DMS53 (cell line): ENCODE measurements around the gene VSIG8.

Source experiments
- DNase-seq: peaks from one replicate; lab custom pipeline; 2025; lab: John Stamatoyannopoulos, UW

VSIG8 gene

DNA sequence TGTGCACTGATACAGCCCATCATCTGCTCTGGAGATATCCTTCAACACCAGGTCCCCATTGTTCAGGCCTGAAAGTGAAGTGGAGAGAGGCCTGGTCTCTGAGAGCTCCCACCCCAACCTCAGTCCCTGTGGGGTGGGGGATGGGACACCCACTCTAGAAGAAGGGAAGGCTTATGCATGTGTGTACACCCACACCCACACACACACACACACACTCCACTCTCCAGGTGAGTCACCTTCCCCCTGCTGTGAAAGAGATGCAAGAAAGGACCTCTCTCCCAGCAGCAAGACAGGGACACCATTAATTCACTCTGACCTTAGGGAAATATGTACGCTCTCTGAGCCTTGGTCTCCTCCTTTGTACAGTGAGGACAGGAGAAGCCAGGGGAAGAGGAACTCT lies 5.9 kb downstream of the VSIG8 start:
- peak; percentile 50 for DNase-seq

DNA sequence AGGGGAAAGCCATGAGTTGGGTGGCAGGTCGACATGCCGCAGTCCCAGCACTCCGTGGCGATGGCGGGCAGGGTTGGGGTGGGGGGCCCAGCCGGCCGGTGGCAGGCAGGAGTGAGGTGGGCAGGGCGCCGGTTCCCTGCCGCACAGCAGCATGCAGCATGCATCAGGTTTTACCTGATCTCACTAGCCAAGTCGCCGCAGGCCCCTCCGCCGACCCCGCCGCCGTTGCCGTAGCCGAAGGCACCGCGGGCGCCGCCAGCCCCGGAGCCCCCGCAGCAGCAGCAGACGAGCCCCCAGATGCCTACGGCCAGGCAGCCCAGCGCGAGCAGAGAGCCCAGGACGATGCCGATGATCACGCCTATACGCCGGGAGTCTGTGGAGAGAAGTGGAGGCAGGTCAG lies 6.7 kb downstream of the VSIG8 start:
- DNase-seq, result no peak

DNA sequence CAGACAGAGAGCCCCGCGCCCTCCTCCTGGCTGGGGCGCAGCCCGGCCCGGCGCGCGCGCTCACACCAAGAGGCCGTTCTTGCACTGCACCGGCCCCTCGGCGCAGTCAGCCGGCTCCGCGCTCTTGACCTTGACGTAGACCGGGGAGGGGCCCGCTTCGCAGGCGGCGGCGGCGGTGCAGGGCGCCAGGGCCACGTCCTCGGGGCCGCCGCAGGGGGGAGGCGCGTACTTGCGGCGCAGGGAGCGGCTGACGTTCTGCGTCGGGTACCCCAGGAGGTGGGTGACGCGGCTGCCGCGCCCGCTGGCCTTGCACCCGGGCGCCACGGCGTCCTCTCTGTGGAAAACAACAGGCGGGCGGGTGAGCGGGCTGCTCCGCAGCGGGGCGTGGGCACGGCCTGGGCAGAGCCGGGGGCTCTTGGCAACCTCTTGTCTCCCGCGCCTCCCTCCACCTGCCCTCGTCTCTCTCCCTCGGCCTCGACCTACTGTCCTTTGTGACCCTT lies 7.7 kb downstream of the VSIG8 start:
- peak; percentile 92 for DNase-seq

DNA sequence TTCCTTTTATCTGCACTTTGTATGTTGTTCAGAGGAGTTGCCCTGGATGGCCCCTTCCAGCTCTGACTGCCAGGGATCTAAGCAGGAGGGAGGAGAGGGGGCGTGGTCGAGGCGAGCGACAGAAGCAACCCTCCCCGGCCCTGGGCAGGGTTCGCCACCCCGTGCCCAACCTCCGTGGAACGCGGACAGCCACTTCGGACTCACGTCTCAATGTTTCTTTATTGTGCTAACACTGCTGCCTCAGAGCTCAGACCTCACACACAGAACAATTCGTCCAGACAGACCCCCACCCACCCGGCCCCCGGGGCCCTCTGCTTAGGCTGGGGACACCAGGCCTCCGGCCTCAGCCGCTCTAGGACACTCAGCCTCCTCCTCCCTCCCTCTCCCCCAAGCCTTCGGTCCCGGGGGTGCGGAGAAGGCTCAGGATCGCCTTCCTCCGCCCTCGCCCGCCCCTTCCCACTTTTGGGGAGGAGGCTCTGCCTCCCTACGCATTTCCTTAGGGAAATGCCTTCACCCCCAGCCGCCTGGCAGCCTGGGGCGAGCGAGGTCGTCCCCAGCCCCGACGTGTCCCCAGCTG lies 8.3 kb downstream of the VSIG8 start:
- DNase-seq, result peak; percentile 89

DNA sequence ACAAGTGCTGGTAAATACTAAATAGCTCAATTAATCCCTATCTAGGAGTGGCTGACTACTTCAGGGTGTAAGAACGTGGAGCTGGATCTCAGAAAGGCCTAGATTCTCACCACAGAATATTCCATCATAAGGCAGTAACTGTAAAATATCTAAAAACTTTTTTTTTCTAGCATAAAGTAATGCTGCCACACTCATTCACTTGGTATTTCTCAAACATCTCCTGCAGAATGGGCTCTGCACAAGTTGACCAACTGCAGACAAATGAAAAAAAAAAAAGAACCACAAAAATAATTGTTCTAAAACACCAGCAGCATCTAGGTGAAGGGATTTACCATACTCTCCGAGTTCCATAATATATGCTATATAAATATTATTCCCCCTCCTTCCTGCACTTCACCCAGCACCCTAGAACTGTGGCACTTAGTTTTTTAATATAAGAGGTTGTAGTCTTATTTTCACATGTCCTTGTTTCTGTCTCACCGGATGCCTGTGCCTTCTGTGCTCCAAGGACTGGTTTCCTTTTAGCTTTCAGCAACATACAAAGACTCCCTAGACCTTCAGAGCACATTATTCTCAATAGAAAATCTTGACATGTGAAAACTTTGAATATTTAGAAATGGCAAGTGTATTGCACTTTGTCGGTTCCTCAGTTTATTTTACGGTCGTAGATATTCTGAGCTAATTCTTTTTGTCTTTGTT lies 8.9 kb downstream of the VSIG8 start:
- DNase-seq, result peak; percentile 61

DNA sequence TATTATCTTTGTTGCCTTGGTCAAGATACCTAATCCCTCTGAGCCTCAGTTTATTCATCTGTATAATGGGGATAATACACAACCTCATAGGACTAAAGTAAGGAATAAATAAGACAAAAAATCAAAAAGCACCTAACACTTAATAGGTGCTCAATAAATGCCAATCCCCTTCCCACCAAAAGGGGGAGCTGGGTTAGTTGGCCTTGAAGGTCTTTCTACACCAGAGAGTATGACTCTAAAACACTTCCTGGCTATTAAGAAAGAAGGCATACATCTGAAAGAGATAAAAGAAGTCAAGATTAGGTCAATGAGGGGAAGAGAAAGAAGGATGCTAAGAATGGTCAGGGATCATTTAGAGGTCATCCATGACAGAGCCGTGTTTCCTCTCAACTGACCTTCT lies 11.1 kb downstream of the VSIG8 start:
- DNase-seq, result no peak

DNA sequence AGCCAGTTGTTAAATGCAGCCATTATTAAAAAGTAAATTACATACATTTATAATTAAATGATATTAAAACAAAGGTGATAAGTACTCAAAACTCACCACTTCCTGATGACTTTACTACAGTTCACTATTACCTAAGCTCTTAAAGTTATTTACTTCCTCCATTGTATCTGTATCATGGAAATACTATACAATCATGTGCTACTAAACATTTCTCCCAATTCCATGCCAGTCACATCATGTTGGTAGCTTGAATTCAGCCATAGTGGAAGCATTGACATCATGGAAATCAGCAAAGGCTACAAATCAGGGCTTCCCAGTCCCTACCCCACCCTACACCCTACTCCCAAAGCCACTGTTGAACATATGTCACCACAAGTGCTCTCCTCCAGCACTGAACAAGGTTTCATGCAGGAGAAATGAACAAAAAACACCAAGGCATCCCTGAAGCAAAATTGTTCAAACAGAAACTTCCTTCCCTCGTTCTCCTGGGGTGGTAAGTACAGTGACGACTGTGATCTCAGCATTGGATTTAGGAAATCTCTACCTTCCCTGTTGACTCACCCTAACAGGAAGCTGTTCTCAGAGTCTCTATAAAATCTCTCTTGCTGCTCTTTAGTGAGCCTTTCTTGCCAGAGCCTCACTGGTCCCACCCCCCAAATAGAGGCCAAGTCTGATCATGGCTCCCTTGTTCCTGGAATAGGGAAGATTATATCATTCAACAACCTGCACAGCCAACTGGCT lies 12.7 kb downstream of the VSIG8 start:
- DNase-seq, result no peak

DNA sequence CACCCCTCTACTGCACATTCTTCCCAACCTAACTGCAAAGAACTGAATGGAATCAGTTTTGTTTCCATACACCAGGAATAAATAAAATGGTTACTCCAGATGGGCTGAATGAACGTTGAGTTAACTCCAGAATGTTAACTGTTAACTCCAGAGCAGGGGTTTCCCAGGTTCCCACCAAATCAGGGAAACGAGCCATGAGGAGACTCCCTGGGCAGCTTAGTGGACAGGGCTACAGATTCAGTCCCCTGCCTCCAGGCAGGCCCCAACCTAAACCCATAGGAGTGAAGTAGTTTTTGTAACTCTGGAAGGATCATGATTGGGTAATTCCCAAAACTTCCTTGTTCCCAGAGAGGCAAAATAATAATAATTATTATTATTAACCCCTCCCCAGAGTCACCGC lies 14.1 kb downstream of the VSIG8 start:
- no peak for DNase-seq

DNA sequence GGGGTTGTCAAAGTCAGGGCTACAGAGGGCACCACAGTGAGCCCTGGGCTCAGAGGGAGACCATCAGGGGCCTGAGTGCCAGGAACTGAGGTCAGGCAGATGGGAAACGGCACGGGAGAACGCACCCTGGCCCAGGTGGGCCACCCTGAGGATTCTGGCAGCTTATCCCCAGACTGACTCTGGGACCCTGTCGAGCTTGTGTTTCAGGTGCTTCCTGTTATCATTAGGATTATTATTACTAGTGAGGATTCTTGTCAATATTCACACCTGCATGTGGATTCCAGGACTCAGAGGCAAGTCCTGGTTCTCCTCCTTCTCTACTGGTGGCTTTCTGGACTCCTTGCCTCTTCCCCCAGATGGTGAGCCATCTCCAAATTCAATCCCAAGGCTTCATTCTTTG lies 15.2 kb downstream of the VSIG8 start:
- DNase-seq, result no peak

DNA sequence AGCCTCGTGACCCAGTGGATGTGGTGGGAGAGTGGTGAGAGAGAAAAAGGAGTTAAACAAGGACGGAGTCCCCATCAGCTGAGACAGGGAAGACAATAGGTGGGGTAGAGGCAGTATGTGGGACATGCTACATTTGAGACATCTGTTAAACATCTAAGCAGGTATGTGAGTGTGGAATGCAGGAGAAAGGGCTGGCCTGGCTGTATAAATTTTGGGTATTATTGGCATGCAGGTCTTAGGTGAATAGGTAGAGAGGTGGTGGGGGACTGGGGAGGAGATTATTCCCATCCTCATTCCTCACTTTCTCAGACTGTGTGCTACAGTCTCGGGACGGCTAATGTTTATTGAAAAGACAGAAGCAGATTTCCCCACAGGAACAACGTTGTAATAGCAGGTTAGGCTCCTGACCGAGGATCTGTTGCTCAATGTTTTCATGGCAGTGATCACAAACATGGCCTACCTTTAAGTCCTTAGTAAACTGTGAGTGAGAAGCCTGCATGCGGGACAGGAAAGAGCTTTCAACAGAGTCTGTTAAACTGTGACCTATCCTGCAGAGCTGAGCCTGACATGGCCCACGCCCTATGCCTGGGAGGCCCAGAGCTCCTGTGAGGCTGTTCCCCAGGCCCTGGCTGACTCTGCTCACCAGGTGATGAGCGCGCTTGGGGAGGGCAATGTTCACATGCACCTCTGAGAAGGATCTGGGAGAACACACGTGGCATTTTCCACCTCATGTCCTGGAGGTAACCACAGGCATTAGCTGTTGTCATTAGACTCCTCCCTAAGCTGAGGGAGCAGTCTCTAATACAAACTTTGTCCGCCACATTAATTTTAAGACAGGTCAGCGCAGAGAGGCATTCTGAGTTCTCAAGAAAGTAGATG lies 16.5 kb downstream of the VSIG8 start:
- DNase-seq, result no peak

DNA sequence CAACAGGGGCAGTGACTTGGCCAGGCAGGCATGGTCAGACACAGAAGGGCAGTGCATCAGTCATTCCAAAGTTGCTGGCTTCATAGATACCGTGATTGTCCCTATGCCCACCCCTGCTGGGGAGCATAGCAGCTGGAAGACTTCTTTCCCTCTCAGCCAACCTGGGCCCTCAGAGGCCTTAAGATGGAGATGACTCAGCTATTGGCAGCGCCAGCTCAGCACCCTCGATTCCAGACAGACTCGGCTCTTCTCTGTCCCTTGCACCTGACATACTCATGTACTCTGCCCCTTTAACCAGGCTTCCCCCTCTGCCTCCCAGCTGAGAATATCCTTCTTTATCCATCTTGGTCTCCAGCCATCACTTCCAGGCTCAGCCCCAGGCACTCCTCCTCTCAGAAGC lies 19.0 kb downstream of the VSIG8 start:
- DNase-seq, result no peak

DNA sequence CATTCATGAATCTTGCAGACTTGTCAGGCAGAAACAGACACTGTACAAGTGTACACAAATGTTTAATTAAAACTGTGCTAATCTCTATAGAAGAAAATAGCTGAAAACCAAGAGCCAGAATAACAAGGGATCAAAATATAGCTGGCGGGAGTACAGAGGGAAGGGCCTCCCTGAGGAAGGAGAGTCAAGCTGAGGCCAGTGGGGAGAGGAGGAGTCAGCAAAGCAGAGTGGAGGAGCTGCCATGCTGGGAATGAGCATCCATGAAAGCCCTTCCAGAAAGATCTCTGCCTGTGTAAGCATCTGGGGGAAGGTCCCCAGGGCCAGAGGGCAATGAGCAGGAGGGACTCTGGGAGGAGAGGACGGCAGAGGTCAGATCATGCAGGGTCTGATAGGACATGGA lies 20.7 kb downstream of the VSIG8 start:
- DNase-seq, result no peak

DNA sequence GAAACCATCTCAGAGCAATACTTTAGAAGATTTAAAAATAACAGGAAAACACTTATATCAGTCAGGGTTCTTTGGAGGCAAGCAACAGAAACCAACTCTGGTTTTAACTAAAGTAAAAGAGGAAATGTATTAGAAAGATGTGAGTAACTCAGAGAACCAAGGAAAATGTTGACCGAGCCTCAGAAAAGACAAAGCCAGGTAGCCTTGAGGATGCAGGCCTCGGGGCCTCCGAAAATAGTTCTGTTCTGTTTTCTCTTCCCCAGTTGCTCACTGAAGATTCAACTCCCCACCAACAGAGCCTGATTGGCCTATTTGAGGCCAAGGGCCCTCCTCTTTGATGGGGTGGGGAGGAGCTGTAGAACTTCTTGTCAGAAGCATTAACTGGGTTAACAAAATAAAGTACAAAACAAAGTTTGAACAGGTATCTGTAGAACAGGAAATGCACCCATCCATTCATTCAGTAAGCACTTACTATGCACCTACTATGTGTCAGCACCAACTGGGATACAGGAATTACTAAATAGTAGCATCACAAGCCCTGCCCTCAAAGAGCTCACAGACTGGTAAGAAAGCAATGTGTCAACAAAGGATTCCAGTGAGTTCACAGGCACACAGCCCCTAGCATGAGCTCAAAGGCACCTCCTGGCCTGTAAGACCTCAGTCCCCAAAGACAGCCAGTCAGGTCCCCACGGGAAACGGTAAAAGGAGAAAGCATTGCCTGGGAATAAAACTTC lies 23.2 kb downstream of the VSIG8 start:
- DNase-seq, result no peak

DNA sequence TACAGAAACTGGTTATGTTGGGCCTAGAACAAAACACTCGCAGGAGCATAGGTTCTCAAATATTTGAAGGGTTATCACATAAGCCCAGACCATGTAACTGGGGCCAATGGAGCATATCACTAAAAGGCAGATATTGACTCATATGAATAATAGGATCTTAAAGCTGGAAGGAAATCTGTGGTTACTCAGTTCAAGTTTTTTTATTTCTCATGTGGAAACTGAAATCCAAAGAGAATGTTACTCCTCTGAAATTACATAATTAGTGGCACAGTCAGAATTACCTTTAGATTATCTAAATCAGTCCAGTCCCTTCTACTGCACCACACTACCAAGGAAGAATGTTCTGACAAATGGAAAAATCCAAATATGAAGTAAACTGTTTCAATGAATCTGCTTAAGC lies 23.7 kb downstream of the VSIG8 start:
- DNase-seq, result no peak

DNA sequence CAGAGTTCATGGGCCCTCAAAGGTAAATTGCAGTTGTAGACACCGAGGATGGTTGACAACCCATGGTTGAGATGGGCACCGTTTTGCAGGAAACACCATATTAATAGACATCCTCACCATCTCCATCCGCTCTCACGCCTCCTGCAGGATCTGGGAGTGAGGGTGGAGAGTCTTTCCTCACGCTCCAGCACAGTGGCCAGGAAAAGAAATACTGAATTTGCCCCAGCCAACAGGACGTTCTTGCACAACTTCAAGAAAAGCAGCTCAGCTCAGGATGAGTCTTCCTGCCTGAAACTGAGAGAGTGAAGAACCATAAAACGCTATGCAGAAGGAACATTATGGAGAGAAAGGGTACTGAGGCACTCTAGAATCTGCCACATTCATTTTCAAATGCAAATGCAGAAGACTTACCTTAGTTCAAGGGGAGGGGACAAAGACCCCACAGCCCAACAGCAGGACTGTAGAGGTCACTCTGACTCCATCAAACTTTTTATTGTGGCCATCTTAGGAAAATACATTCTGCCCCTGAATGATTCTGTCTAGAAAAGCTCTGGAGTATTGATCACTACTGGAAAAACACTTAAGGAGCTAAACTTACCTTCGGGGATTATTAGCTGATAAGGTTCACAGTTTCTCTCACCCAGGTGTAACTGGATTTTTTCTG lies 26.5 kb downstream of the VSIG8 start:
- peak; percentile 12 for DNase-seq

DNA sequence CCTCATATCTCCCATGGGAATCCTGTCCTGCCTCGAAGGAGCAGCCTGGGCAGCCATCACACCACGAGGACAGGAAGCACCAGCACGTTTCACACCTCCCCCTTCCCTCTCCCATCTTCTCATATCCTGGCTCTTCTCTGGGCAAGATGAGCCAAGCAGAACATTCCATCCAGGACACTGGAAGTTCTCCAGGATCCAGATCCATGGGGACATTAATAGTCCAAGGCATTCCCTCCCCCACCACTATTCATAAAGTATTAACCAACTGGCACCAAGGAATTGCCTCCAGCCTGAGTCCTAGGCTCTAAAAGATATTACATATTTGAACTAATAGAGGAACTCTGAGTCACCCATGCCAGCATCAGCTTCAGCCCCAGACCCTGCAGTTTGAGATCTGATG lies 27.1 kb downstream of the VSIG8 start:
- DNase-seq, result no peak

DNA sequence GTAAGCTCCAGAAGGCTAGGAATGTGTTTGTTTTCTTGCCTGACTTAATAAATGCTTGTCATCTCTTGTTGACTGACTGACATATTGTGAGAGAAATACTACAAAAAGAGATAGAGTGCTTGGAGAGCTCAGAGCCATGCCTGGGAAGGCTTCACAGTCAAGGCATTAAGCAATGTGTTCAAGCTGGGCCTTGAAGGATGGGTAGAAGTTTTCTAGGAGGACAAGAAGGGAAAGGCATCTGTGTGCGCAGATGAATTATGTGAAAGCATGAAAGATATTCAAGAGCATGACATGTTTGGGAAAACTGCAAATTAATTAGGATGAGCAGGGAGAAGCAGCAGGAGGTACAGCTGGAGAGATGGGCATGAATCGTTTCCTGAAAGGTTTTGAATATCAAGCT lies 30.1 kb downstream of the VSIG8 start:
- no peak for DNase-seq

DNA sequence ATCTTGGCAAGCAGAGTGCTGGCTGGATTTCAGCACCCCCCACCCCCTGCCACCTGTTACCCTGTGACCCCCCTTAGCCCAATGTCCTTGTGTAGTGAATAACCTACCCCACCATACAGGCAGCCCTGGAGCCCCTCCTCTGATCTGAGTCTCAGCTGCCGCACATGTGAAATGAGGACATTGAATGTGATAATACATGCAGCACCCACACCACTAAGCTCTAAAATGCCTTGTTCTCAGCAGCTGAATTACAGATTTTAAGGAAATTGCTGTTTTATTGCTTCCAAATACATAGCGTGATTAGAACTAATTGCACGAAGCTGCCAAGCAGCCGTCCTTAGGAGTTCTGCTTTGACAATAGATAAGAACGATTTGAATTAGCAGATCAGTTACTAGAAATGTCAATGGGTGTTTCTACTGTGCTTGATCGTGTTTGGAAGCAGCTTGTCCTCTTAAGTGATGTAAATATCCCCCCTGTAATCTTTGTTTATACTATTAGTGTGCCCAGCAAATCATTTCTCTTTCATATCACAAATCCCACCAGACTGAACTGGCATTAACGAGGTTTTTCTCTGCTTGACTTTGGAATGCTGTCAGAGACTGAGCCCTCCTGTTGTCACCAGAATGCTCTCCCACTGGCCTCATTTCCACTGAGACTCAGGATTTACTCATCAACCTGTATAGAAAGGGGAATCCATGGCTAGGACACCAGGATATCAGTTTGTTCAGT lies 30.9 kb downstream of the VSIG8 start:
- no peak for DNase-seq

DNA sequence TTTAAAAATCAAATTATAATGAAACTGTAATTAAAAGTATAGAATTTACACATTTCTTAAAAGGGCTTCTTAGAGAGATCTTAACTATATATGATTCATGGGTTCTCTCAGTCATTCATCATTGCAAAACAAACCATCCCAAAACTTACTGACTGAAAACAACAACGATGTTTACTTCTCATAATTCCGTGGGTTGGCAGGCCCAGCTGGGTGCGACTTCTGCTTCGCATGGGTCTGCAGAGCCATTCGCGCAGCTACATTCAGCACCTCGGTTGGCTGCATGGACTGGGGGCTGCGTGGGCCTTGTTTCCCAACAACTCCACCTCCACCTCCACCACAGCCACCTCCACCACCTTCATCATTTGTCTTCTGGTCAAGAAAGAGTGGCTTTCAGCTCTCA lies 31.7 kb downstream of the VSIG8 start:
- DNase-seq, result no peak

DNA sequence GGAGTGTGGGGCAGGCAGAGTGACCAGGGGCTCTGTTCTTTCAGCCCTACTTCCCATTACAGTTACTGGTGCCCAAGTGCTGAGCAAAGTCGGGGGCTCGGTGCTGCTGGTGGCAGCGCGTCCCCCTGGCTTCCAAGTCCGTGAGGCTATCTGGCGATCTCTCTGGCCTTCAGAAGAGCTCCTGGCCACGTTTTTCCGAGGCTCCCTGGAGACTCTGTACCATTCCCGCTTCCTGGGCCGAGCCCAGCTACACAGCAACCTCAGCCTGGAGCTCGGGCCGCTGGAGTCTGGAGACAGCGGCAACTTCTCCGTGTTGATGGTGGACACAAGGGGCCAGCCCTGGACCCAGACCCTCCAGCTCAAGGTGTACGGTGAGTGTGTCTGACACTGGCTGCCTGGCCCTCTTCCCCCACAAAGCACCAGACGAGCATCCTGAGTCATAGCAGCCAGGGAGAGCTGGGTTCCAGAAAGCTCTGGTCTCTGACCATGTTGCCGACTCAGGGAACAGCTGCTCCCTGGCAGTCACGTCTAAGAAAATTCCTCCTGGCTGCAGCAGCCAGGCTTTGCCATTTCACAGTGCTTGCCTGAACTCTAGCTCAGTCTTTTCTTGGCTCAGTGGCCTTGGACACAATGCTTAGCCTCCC lies 32.5 kb downstream of the VSIG8 start:
- DNase-seq, result no peak
